Glomerular visceral epithelial cell (primary cell): ENCODE measurements around the gene HMGXB3.

Experiments used
- DNase-seq: peaks from one replicate; pipeline ENCODE4 v3.0.0-alpha.2; 2016; ENCODE audit errors: extremely low spot score

HMGXB3 gene

DNA sequence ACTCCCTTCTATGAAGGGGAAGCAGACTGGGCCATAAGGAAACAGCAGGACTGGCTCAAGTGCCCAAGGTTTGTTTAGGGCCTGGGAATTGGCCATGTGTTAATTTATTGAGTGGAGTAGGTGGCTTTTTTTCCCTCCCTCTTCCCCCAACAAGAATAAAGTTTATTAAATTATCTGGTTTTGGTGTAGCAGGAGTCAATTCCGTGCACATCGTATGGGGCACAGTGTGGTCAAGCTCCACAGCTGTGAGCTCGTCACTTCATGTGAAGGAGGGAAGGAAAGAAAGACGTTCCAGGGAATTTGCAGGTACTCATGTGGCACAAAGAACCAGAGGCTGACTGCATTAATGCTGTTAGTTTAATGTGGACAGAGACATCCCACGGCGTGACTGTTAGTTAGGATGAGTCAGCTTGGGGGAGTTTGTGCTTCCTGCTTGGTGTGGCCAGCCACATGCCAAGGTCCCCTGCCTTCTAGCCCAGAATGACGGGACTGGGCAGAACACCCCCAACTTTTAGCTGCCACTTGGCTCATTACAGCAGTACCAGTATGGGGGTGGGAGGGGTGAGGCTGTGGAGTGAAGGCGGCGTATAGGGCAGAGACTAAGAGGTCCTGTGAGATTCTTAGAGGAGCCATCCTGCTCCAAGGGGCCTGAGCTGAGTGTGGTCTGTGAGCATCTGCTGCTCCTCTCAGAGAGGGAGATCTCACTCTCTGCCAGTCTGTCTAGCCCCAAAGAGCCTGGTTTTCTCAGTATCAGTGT, 52.6 kb downstream of the HMGXB3 start:
- DNase-seq = peak; percentile 93

GRCh38 chr5:150053713-150054392, 53.3 kb downstream of the HMGXB3 start:
- no peak for DNase-seq

DNA sequence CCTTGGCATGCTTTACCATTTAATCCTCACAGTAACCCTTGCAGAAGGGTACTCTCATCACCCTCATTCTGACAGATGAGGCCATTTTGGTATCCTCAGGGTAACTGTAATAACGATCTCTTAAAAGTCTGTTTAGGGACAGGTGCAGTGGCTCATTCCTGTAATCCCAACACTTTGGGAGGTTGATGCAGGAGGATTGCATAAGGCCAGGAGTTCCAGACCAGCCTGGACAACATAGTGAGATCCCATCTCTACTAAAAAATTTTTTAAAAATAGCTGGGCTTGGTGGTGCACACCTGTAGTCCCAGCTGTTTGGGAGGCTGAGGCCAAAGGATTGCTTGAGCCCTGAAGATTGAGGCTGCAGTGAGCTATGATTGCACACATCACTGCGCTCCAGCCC, 54.0 kb downstream of the HMGXB3 start:
- DNase-seq = no peak

- no peak for DNase-seq
Observed at GRCh38 chr5:150055326-150056074, 55.0 kb downstream of the HMGXB3 start.

DNA sequence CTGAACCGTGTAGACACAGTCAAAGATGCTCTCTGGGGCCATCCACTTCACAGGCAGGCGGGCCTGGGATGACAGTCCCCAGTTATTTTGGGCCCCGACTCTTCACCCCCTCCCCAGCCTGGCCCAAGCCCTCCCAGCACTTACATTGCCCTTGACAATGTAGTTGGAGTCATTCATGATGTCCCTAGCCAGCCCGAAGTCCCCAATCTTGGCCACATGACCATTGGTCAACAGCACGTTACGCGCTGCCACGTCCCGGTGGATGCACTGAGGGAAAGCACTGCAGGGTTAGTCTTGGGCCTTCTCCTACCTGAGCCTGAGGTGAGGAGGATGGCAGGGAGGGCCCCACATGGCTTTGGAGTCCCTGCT, 55.5 kb downstream of the HMGXB3 start:
- no peak for DNase-seq

DNA sequence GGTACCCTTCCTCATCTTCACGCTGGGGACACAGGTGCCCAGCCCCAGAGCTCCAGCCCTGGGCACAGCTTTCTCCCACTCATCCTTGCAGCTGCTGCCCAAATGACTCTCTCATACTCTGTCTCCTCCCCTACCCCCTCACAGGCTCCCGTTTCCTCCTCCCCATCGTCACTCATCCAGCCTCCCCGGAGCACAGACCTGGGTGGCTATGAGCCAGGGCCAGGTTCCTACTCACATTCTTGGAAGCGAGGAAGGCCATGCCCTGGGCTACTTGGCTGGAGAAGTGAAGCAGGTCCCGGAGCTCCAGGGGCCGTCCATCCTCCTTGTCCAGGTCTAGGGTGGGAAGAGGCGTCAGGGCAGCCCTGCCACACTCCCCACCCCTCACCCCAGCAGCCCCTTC, 56.5 kb downstream of the HMGXB3 start:
- DNase-seq = no peak

GRCh38 chr5:150057511-150057910, 57.0 kb downstream of the HMGXB3 start:
- no peak for DNase-seq

GRCh38 chr5:150057996-150058395, 57.5 kb downstream of the HMGXB3 start:
- no peak for DNase-seq

- DNase-seq = peak; percentile 86
Observed at GRCh38 chr5:150058480-150059126, 58.1 kb downstream of the HMGXB3 start.

GRCh38 chr5:150059623-150060022, 59.1 kb downstream of the HMGXB3 start:
- no peak for DNase-seq

- DNase-seq = no peak
Observed at GRCh38 chr5:150060471-150060870, 59.9 kb downstream of the HMGXB3 start.

GRCh38 chr5:150061538-150061995, 61.0 kb downstream of the HMGXB3 start:
- DNase-seq = no peak

DNA sequence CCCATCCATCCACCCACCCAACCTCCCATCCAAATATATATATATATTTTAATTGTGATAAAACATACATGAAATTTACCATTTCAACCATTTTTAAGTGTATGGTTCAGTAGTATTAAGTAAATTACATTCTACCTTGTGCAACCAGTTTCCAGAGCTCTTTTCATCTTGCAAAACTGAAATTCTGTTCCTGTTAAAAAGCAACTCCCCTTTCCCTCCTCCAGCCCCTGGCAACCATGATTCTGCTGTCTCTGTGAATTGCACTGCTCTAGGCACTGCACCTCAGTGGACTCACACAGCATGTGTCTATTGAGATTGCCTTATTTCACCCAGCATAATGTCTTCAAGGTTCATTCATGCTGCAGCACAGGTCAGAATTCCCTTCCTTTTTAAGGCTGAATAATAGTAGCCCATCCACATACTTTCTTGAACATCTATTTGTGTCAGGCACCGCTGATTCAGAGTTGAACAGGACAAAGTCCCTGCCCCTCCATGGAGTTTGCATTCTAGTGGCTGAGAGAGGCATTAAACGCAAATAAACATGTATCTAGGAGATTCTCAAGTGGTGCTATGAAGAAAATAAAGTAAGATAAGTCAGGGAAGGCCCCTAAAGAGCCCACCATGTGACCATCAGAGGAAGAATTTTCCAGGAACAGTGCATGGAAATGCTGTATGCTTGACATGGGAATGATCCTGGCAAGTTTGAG, 61.8 kb downstream of the HMGXB3 start:
- DNase-seq = no peak

GRCh38 chr5:150063638-150064037, 63.1 kb downstream of the HMGXB3 start:
- no peak for DNase-seq

- DNase-seq = peak; percentile 31
Observed at GRCh38 chr5:150064681-150065220, 64.2 kb downstream of the HMGXB3 start.

DNA sequence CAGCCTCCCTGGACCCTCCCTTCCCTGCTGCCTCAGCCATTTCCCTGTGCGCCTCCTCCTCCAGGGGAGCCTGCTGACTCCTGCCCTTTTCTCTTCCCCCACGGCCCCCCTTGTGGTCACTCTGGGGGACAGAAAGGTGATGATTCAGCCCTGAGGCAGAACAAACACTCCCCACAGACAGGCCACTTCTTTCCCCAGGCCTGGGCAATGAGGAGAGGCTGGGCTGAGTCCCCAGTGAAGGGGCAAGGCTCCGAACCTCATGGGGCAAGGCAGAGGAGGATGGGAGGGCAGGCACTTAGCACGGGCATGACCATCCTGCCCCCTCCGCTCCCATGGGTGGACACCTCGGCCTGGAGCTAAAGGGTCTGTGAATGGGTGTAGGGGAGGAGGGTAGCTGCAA, 64.8 kb downstream of the HMGXB3 start:
- peak; percentile 87 for DNase-seq

DNA sequence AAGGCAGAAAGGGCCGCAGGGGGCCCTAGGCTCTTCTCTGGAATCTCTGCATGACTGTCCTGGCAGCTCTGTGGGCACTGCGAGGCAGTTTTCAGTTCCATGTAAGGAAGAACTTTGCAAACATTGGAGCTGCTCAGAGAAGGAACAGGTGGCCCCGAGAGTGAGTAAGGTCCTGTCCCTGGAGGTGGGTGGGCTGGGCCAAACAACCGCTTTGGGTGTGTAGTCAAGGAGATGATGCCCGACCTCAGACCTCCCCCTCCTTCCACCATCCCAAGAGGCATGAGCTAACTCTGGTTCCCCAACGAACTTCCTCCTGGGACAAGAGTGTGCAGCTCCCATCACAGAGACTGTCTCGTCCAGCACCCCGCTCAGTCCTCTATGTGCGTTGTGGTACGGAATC, 65.3 kb downstream of the HMGXB3 start:
- peak; percentile 84 for DNase-seq

GRCh38 chr5:150066436-150066835, 65.9 kb downstream of the HMGXB3 start:
- DNase-seq = no peak

- DNase-seq = peak; percentile 61
Observed at GRCh38 chr5:150066901-150067396, 66.4 kb downstream of the HMGXB3 start.

- no peak for DNase-seq
Observed at GRCh38 chr5:150067405-150067960, 66.9 kb downstream of the HMGXB3 start.

GRCh38 chr5:150068071-150068470, 67.5 kb downstream of the HMGXB3 start:
- no peak for DNase-seq
